PC-9 (cell line): Measurements from ENCODE around the gene ADGRL1.

ENCODE experiments used
- CTCF ChIP-seq: fragments of 200-600 bp; sonication (generic); conservative IDR thresholded peaks from 2 replicates; pipeline ENCODE4 v1.6.1; 2017; ENCODE audit warnings: mixed run types, antibody characterized with exemption, mild to moderate bottlenecking, moderate library complexity
- EZH2 ChIP-seq: fragments of 200-600 bp; sonication (generic); IDR thresholded peaks from 2 replicates; pipeline ENCODE4 v1.8.0; 2017; ENCODE audit warnings: antibody characterized with exemption, low read depth

DNA sequence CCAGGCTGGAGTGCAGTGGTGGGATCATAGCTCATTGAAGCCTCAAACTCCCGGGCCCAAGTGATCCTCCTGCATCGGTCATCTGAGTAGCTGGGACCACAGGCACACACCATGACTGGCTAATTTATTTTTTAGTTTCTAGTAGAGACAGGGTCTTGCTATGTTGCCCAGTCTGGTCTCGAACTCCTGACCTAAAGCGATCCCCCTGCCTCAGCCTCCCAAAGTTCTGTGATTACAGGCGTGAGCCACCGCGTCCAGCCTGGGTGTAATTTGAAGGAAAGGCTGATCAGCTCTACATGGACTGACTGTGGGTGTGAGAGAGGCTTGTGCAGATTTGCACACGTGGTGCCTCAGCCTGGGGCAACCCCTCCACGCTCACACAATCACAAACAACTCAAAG, 31.1 kb downstream of the ADGRL1 start:
- no peak for TF ChIP-seq CTCF
- TF ChIP-seq EZH2 = no peak
